HepG2 (cell line): ENCODE data around the gene PMEPA1. TPM values are rescaled to one million over a fixed set of nuclear protein-coding genes. Genes with fewer than 3 reads are reported as not detected.

Experiments
- ATAC-seq: fragments of 200-7000 bp; cut with Tn5 transposase; 3 replicates; pipeline ENCODE4 v1.9.1; 2020; ENCODE audit warnings: mild to moderate bottlenecking, moderate library complexity
- BruUV-seq: library from RNA; stranded (reverse); fragments of 400-500 nt; replicated peaks from 2 replicates; lab custom pipeline; 2021; lab: Mats Ljungman, UMichigan
- CTCF ChIA-PET: fragments of 300-600 bp; formaldehyde crosslinking; extraction: SDS; loops from one replicate; lab custom pipeline; 2021; ENCODE audit warnings: low total read pairs, inconsistent platforms, low intra/inter-chr PET ratio; lab: Yijun Ruan, JAX
- POLR2A ChIA-PET: fragments of 350-600 bp; sonication (Branson Sonifier 250); formaldehyde crosslinking; loops from one replicate; lab custom pipeline; 2020; ENCODE audit warnings: antibody characterized with exemption, inconsistent platforms; lab: Yijun Ruan, JAX
- DNase-seq: peaks from one replicate; pipeline ENCODE4 v3.0.0-alpha.2; 2015; ENCODE audit warnings: low spot score
- FAIRE-seq: peaks from 3 replicates; lab custom pipeline; 2011; peaks lifted over from hg19 to GRCh38; lab: Jason Lieb, UNC
- H2AFZ ChIP-seq: one replicate; pipeline ENCODE4 v1.6.1; 2011; ENCODE audit warnings: low read length, inconsistent platforms
- H3K27ac ChIP-seq: fragments of 300-600 bp; 3 replicates; pipeline ENCODE4 v1.8.0; 2011; ENCODE audit warnings: mixed run types, mild to moderate bottlenecking, mixed read lengths, low read length, inconsistent platforms; ENCODE audit not compliant: insufficient read depth; ENCODE audit errors: extremely low read length
- H3K27me3 ChIP-seq, 2 experiments: fragments of 200-600 bp in 1 of 2; 2 replicates in 1 of 2; 3 replicates in 1 of 2; pipeline versions ENCODE4 v1.6.0 to v1.8.0; 2011; ENCODE audit warnings: low read length in 2 of 2, mild to moderate bottlenecking in 2 of 2, moderate library complexity in 2 of 2, inconsistent platforms in 1 of 2; ENCODE audit not compliant: insufficient read depth in 2 of 2, control insufficient read depth in 1 of 2
- H3K36me3 ChIP-seq, 2 experiments: fragments of 200-600 bp in 1 of 2; replicated peaks in 1 of 2; 2 replicates in 1 of 2; 3 replicates in 1 of 2; pipeline versions ENCODE4 v1.5.1 to v1.8.0; 2011; ENCODE audit warnings: low read length in 2 of 2, inconsistent platforms in 1 of 2; ENCODE audit not compliant: insufficient read depth in 2 of 2, control insufficient read depth in 1 of 2
- H3K4me1 ChIP-seq: 2 replicates; pipeline ENCODE4 v1.5.1; 2012; ENCODE audit warnings: low read length, inconsistent platforms; ENCODE audit not compliant: insufficient read depth
- H3K4me2 ChIP-seq: 2 replicates; pipeline ENCODE4 v1.6.0; 2011; ENCODE audit warnings: low read depth, low read length, inconsistent platforms
- H3K4me3 ChIP-seq, 3 experiments: fragments of 200-600 bp in 1 of 3; sonication (generic), shearing (Covaris generic) in 1 of 3; replicated peaks in 1 of 3; 2 replicates each; pipeline ENCODE4 v1.5.1; 2011 to 2016; ENCODE audit warnings: low read length in 3 of 3, inconsistent platforms in 2 of 3, low read depth in 2 of 3, mild to moderate bottlenecking in 2 of 3, control low read depth in 1 of 3, mixed read lengths in 1 of 3; ENCODE audit not compliant: insufficient read depth in 1 of 3
- H3K79me2 ChIP-seq: one replicate; pipeline ENCODE4 v1.6.1; 2011; ENCODE audit warnings: low read length, inconsistent platforms; ENCODE audit not compliant: insufficient read depth
- H3K9ac ChIP-seq: 2 replicates; pipeline ENCODE4 v1.6.0; 2011; ENCODE audit warnings: mild to moderate bottlenecking, low read depth, low read length, inconsistent platforms; ENCODE audit not compliant: insufficient read depth
- H3K9me3 ChIP-seq: 2 replicates; pipeline ENCODE4 v1.5.1; 2012; ENCODE audit warnings: mild to moderate bottlenecking, low read length
- H4K20me1 ChIP-seq: 2 replicates; pipeline ENCODE4 v1.6.0; 2011; ENCODE audit warnings: inconsistent platforms, mild to moderate bottlenecking, low read length, moderate library complexity; ENCODE audit not compliant: insufficient read depth
- GATAD2A ChIP-seq: IDR thresholded peaks from 2 replicates; pipeline ENCODE4 v1.6.1; 2016
- NCOA2 ChIP-seq: sonication (generic); formaldehyde crosslinking; IDR thresholded peaks from 2 replicates; pipeline ENCODE4 v1.8.0; 2022; ENCODE audit warnings: inconsistent platforms
- NR2F6 ChIP-seq, 2 experiments: IDR thresholded peaks; 2 replicates each; pipeline ENCODE4 v1.6.1; 2016; ENCODE audit warnings: antibody characterized with exemption in 1 of 2, mild to moderate bottlenecking in 1 of 2
- SRY ChIP-seq: sonication (generic); formaldehyde crosslinking; IDR thresholded peaks from 2 replicates; pipeline ENCODE4 v1.8.0; 2022; ENCODE audit warnings: mild to moderate bottlenecking, missing genetic modification reagents
- TGIF2 ChIP-seq: IDR thresholded peaks from 2 replicates; pipeline ENCODE4 v1.6.1; 2016; ENCODE audit warnings: control low read depth, missing compliant biosample characterization
- ZNF234 ChIP-seq: sonication (generic); formaldehyde crosslinking; conservative IDR thresholded peaks from 2 replicates; pipeline ENCODE4 v1.5.1; 2020; ENCODE audit warnings: mild to moderate bottlenecking, missing genetic modification reagents
- ZNF331 ChIP-seq: sonication (generic); formaldehyde crosslinking; IDR thresholded peaks from 2 replicates; pipeline ENCODE4 v1.4.0; 2020; ENCODE audit warnings: missing genetic modification reagents
- ZNF530 ChIP-seq: sonication (generic); formaldehyde crosslinking; IDR thresholded peaks from 2 replicates; pipeline ENCODE4 v1.5.0; 2020; ENCODE audit warnings: low read depth, mild to moderate bottlenecking, missing genetic modification reagents
- ZNF570 ChIP-seq: sonication (generic); formaldehyde crosslinking; IDR thresholded peaks from 2 replicates; pipeline ENCODE4 v1.4.0; 2020; ENCODE audit warnings: mild to moderate bottlenecking, missing genetic modification reagents, borderline replicate concordance
- ZNF773 ChIP-seq: sonication (generic); formaldehyde crosslinking; IDR thresholded peaks from 2 replicates; pipeline ENCODE4 v1.4.0; 2020; ENCODE audit warnings: missing genetic modification reagents, borderline replicate concordance
- ZNF777 ChIP-seq: sonication (generic); formaldehyde crosslinking; IDR thresholded peaks from 2 replicates; pipeline ENCODE4 v1.4.0; 2020; ENCODE audit warnings: missing genetic modification reagents
- ZNF792 ChIP-seq: IDR thresholded peaks from 2 replicates; pipeline ENCODE4 v1.6.1; 2016
- WGBS: methylation state at CpG from one replicate; pipeline ENCODE4 v1.1.6; 2017; ENCODE audit warnings: low lambda C conversion rate; 5-methylcytosine and 5-hydroxymethylcytosine counted together
- in situ Hi-C: cut with HindIII; loops from 2 replicates; pipeline ENCODE4 v1.10.0; 2017; ENCODE audit warnings: low pct_unique_long_range_greater_than_20kb; ENCODE audit not compliant: extremely low pct_ligation_motif_present
- intact Hi-C: fragments of 100-400 bp; cut with micrococcal nuclease; formaldehyde crosslinking; loops from one replicate; pipeline ENCODE4 v1.10.0; 2022; ENCODE audit not compliant: unreplicated experiment
- polyA plus RNA-seq, 8 experiments: library from polyadenylated mRNA; depleted of rRNA in 3 of 8; stranded (reverse) in 7 of 8; unstranded in 1 of 8; fragments of >200 nt; fragmentation: Illumina TruSeq in 4 of 8; extraction: Trizol in 4 of 8; gene quantifications; 2 replicates each; pipeline versions ENCODE4 v1.2.1 to v1.2.3, GENCODE V29; 2011 to 2016; ENCODE audit warnings: low read depth in 4 of 8, missing spikeins in 1 of 8, mixed read lengths in 1 of 8; ENCODE audit not compliant: insufficient read depth in 1 of 8
- total RNA-seq, 5 experiments: library from RNA; depleted of rRNA; stranded (reverse); fragments of >200 nt; fragmentation: Illumina TruSeq; extraction: Trizol; gene quantifications; 2 replicates each; pipeline ENCODE4 v1.2.3, GENCODE V29; 2016; ENCODE audit warnings: low read depth in 1 of 5
- TF ChIP-seq, protein P1 (sequence below): sonication (generic); formaldehyde crosslinking; IDR thresholded peaks from 2 replicates; pipeline ENCODE4 v1.4.0; 2020; ENCODE audit warnings: mild to moderate bottlenecking, missing genetic modification reagents
- TF ChIP-seq, protein P2 (sequence below): sonication (generic); formaldehyde crosslinking; IDR thresholded peaks from 2 replicates; pipeline ENCODE4 v1.4.0; 2020; ENCODE audit warnings: missing genetic modification reagents

Gene PMEPA1
- total and polyA plus RNA-seq, 2 of the 13 experiments (the other 11 are each of a cell fraction or from before 2014, with no cell fraction given): not detected

DNA sequence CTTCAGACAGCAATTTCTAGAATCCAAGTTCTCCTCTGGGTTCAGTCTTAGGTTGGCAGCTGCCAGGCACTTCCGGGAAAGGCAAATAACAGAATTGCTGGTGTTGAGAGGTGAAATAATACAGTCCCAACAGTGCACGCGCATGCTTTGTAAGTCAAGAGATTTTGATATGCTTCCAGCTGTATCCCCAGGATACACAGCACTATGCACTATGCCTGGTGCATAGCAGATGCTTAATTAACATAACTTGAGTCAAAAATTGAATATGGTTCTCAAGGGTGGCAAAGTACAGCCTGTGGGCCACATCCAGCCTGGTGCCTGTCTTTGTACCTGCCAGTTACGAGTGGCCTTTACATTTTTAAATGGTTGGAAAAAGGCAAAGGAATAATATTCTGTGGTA is 18.9 kb upstream of the PMEPA1 start:
- ATAC-seq (no peak), FAIRE-seq (no peak), DNase-seq (no peak)
- BruUV-seq: no TSS peak
- Histone ChIP-seq H3K9ac (no peak overlapping the region), H3K79me2 (no peaks in the 10 kb centered on the region), H3K4me2 (no peak overlapping the region), H3K4me3 (no peak overlapping the region), H2AFZ (no peak overlapping the region), H3K9me3 (no peaks in the 10 kb centered on the region), H4K20me1 (no peaks in the 10 kb centered on the region), H3K27ac (no peak overlapping the region), H3K36me3 (no peaks in the 10 kb centered on the region), H3K4me1 (no peaks in the 10 kb centered on the region), H3K27me3 (peaks cover 6 to 50% of the 10 kb centered on the region in 2 experiments; a peak in 4 of 5 replicates)
- intact Hi-C loops: no loop called here
- CTCF ChIA-PET: no interaction called here
- in situ Hi-C loops: no loop called here
- 35% methylated on average over 4 of the region's 4 CpGs for WGBS
- TF ChIP-seq, protein P1, sequence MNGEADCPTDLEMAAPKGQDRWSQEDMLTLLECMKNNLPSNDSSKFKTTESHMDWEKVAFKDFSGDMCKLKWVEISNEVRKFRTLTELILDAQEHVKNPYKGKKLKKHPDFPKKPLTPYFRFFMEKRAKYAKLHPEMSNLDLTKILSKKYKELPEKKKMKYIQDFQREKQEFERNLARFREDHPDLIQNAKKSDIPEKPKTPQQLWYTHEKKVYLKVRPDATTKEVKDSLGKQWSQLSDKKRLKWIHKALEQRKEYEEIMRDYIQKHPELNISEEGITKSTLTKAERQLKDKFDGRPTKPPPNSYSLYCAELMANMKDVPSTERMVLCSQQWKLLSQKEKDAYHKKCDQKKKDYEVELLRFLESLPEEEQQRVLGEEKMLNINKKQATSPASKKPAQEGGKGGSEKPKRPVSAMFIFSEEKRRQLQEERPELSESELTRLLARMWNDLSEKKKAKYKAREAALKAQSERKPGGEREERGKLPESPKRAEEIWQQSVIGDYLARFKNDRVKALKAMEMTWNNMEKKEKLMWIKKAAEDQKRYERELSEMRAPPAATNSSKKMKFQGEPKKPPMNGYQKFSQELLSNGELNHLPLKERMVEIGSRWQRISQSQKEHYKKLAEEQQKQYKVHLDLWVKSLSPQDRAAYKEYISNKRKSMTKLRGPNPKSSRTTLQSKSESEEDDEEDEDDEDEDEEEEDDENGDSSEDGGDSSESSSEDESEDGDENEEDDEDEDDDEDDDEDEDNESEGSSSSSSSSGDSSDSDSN (CRISPR knock-in tag): no peak
- TF ChIP-seq ZNF777 (CRISPR knock-in tag) (no peak), GATAD2A (CRISPR knock-in tag) (no peak), ZNF530 (no peak), SRY (no peak), ZNF773 (CRISPR knock-in tag) (no peak), ZNF234 (CRISPR knock-in tag) (no peak), TGIF2 (no peak), NR2F6 (IDR thresholded peaks at IDR 0.05) (no peak), NR2F6 (CRISPR knock-in tag; IDR thresholded peaks at IDR 0.05) (no peak), NCOA2 (CRISPR knock-in tag) (no peak), ZNF570 (CRISPR knock-in tag) (no peak), ZNF331 (CRISPR knock-in tag) (no peak), ZNF792 (CRISPR knock-in tag) (no peak)
- TF ChIP-seq, protein P2, sequence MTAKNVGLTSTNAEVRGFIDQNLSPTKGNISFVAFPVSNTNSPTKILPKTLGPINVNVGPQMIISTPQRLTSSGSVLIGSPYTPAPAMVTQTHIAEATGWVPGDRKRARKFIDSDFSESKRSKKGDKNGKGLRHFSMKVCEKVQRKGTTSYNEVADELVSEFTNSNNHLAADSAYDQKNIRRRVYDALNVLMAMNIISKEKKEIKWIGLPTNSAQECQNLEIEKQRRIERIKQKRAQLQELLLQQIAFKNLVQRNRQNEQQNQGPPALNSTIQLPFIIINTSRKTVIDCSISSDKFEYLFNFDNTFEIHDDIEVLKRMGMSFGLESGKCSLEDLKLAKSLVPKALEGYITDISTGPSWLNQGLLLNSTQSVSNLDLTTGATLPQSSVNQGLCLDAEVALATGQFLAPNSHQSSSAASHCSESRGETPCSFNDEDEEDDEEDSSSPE (CRISPR knock-in tag): no peak
- POLR2A ChIA-PET: no interaction called here
